Activated B cell treated with CpG ODN at 0.5 μM for 24 hours (primary cell): ENCODE results near the gene PTPRD. TPM values are rescaled to one million over a fixed set of nuclear protein-coding genes. Genes with fewer than 3 reads are reported as not detected.

ENCODE experiments used
- ATAC-seq: fragments of 200-7000 bp; cut with Tn5 transposase; one replicate; pipeline ENCODE4 v1.10.0; 2021; ENCODE audit warnings: low read depth, mild to moderate bottlenecking, moderate library complexity
- CTCF ChIA-PET: fragments of 350-600 bp; sonication (Branson Sonifier 250); formaldehyde crosslinking; loops from one replicate; lab custom pipeline; 2021; ENCODE audit warnings: antibody characterized with exemption; lab: Charles Lee
- POLR2A ChIA-PET: fragments of 350-600 bp; sonication (Branson Sonifier 250); formaldehyde crosslinking; loops from one replicate; lab custom pipeline; 2021; ENCODE audit warnings: antibody characterized with exemption; lab: Charles Lee
- DNase-seq: peaks from one replicate; pipeline ENCODE4 v3.0.0; 2022
- H3K27ac Mint-ChIP-seq: one replicate; pipeline ENCODE4 v1.8.0; 2020; ENCODE audit warnings: mixed read lengths
- H3K27me3 Mint-ChIP-seq: one replicate; pipeline ENCODE4 v1.8.0; 2021; ENCODE audit warnings: mixed read lengths
- H3K36me3 Mint-ChIP-seq: one replicate; pipeline ENCODE4 v1.8.0; 2021; ENCODE audit warnings: low read depth, mixed read lengths
- H3K4me1 Mint-ChIP-seq: one replicate; pipeline ENCODE4 v1.8.0; 2021; ENCODE audit warnings: mixed read lengths
- H3K4me3 Mint-ChIP-seq: one replicate; pipeline ENCODE4 v1.8.0; 2020; ENCODE audit warnings: mild to moderate bottlenecking, mixed read lengths
- H3K9me3 Mint-ChIP-seq: one replicate; pipeline ENCODE4 v1.8.0; 2020; ENCODE audit warnings: mixed read lengths
- CTCF ChIP-seq: fragments of 200-600 bp; IDR thresholded peaks from one replicate; pipeline ENCODE4 v1.8.0; 2022; ENCODE audit warnings: antibody characterized with exemption, mild to moderate bottlenecking
- intact Hi-C: fragments of 100-400 bp; cut with micrococcal nuclease; formaldehyde crosslinking; loops from one replicate; pipeline ENCODE4 v1.15.1; 2024
- total RNA-seq: library from RNA; stranded (reverse); gene quantifications from 2 replicates; pipeline ENCODE4 v1.2.3, GENCODE V29; 2022

Gene PTPRD
- total RNA-seq, 1 donor from 2014 or later, result 0.04 TPM

- ChIA-PET POLR2A (no interaction called here), CTCF (no interaction called here)
- no peaks in the 10 kb centered on the region for H3K9me3 Mint-ChIP-seq
- no peaks in the 10 kb centered on the region for H3K36me3 Mint-ChIP-seq
- no peak overlapping the region for H3K27ac Mint-ChIP-seq
- intact Hi-C loops, result no loop called here
- DNase-seq (no peak), ATAC-seq (no peak)
- no peaks in the 10 kb centered on the region for H3K4me1 Mint-ChIP-seq
- H3K4me3 Mint-ChIP-seq, result no peak overlapping the region
- no peaks in the 10 kb centered on the region for H3K27me3 Mint-ChIP-seq
- TF ChIP-seq CTCF, result no peak
Measured at GRCh38 chr9:8842402-8843193, 1770.2 kb downstream of the PTPRD start.

- no peak overlapping the region for H3K4me3 Mint-ChIP-seq
- no peak for ATAC-seq
Measured at GRCh38 chr9:8838136-8838535, 1774.7 kb downstream of the PTPRD start.

GRCh38 chr9:8835291-8835690 lies 1777.5 kb downstream of the PTPRD start:
- no peak for DNase-seq
- ChIA-PET CTCF (no interaction called here), POLR2A (no interaction called here)
- intact Hi-C loops, result no loop called here
- H3K4me1 Mint-ChIP-seq, result no peaks in the 10 kb centered on the region
- no peaks in the 10 kb centered on the region for H3K27me3 Mint-ChIP-seq
- no peaks in the 10 kb centered on the region for H3K9me3 Mint-ChIP-seq
- H3K4me3 Mint-ChIP-seq, result no peak overlapping the region
- no peaks in the 10 kb centered on the region for H3K36me3 Mint-ChIP-seq
- no peak for TF ChIP-seq CTCF
- no peak for ATAC-seq
- H3K27ac Mint-ChIP-seq, result no peak overlapping the region

More at GRCh38 chr9:8838136-8838535, 1774.7 kb downstream of the PTPRD start:
- CTCF ChIA-PET, result no interaction called here
- DNase-seq, result no peak
- H3K36me3 Mint-ChIP-seq, result no peaks in the 10 kb centered on the region
- intact Hi-C loops, result no loop called here
- POLR2A ChIA-PET, result no interaction called here
- H3K27me3 Mint-ChIP-seq, result no peaks in the 10 kb centered on the region
- no peak overlapping the region for H3K27ac Mint-ChIP-seq
- no peak for TF ChIP-seq CTCF
- no peaks in the 10 kb centered on the region for H3K4me1 Mint-ChIP-seq
- H3K9me3 Mint-ChIP-seq, result no peaks in the 10 kb centered on the region

GRCh38 chr9:8832955-8833354 lies 1779.8 kb downstream of the PTPRD start:
- no peak for TF ChIP-seq CTCF
- intact Hi-C loops, result no loop called here
- no peaks in the 10 kb centered on the region for H3K36me3 Mint-ChIP-seq
- H3K27me3 Mint-ChIP-seq, result no peaks in the 10 kb centered on the region
- ChIA-PET POLR2A (no interaction called here), CTCF (no interaction called here)
- ATAC-seq, result no peak
- H3K4me3 Mint-ChIP-seq, result no peak overlapping the region
- no peaks in the 10 kb centered on the region for H3K9me3 Mint-ChIP-seq
- DNase-seq, result no peak
- no peaks in the 10 kb centered on the region for H3K4me1 Mint-ChIP-seq
- no peak overlapping the region for H3K27ac Mint-ChIP-seq

GRCh38 chr9:8832386-8832785 lies 1780.4 kb downstream of the PTPRD start:
- intact Hi-C loops, result no loop called here
- no peaks in the 10 kb centered on the region for H3K36me3 Mint-ChIP-seq
- ChIA-PET CTCF (no interaction called here), POLR2A (no interaction called here)
- H3K27me3 Mint-ChIP-seq, result no peaks in the 10 kb centered on the region
- no peak for ATAC-seq
- no peaks in the 10 kb centered on the region for H3K4me1 Mint-ChIP-seq
- no peak overlapping the region for H3K27ac Mint-ChIP-seq
- no peak overlapping the region for H3K4me3 Mint-ChIP-seq
- DNase-seq, result no peak
- no peaks in the 10 kb centered on the region for H3K9me3 Mint-ChIP-seq
- no peak for TF ChIP-seq CTCF
